HL-60 (cell line): Measurements from ENCODE around the gene PREPL.

Source experiments
- GABPA ChIP-seq: IDR thresholded peaks from 2 replicates; pipeline ENCODE4 v1.6.1; 2012; ENCODE audit warnings: low read depth
- POLR2AphosphoS5 ChIP-seq: IDR thresholded peaks from 2 replicates; pipeline ENCODE4 v1.6.1; 2012; ENCODE audit warnings: low read depth
- SPI1 ChIP-seq: IDR thresholded peaks from 2 replicates; pipeline ENCODE4 v1.6.1; 2012; ENCODE audit warnings: low read depth, mild to moderate bottlenecking, borderline replicate concordance
- TF ChIP-seq, protein P1 (sequence below): IDR thresholded peaks from one replicate; pipeline ENCODE4 v1.5.1; 2011; ENCODE audit warnings: low read length, control low read depth, inconsistent platforms; ENCODE audit not compliant: insufficient read depth
- TF ChIP-seq, protein P2 (sequence below): IDR thresholded peaks from 2 replicates; pipeline ENCODE4 v1.6.1; 2012; ENCODE audit warnings: low read depth; ENCODE audit not compliant: insufficient replicate concordance

DNA sequence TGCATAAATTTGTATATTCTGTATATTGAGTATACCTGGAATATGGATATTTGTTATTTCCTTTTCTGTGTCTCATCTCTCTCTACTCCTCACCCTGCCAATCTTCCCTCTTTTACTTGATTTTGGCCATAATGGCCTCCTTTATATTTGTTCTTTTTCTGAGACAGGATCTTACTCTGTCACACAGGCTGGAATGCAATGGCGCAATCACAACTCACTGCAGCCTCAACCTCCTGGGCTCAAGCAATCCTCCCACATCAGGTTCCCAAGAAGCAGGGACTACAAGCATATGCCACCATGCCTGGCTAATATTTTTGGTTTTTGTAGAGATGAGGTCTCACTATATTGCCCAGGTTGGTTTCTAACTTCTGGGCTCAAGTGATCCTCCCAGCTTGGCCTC lies 30.5 kb downstream of the PREPL start:
- TF ChIP-seq, protein P1, sequence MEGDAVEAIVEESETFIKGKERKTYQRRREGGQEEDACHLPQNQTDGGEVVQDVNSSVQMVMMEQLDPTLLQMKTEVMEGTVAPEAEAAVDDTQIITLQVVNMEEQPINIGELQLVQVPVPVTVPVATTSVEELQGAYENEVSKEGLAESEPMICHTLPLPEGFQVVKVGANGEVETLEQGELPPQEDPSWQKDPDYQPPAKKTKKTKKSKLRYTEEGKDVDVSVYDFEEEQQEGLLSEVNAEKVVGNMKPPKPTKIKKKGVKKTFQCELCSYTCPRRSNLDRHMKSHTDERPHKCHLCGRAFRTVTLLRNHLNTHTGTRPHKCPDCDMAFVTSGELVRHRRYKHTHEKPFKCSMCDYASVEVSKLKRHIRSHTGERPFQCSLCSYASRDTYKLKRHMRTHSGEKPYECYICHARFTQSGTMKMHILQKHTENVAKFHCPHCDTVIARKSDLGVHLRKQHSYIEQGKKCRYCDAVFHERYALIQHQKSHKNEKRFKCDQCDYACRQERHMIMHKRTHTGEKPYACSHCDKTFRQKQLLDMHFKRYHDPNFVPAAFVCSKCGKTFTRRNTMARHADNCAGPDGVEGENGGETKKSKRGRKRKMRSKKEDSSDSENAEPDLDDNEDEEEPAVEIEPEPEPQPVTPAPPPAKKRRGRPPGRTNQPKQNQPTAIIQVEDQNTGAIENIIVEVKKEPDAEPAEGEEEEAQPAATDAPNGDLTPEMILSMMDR: no peak
- TF ChIP-seq POLR2AphosphoS5 (no peak), GABPA (no peak), SPI1 (no peak)
- TF ChIP-seq, protein P2, sequence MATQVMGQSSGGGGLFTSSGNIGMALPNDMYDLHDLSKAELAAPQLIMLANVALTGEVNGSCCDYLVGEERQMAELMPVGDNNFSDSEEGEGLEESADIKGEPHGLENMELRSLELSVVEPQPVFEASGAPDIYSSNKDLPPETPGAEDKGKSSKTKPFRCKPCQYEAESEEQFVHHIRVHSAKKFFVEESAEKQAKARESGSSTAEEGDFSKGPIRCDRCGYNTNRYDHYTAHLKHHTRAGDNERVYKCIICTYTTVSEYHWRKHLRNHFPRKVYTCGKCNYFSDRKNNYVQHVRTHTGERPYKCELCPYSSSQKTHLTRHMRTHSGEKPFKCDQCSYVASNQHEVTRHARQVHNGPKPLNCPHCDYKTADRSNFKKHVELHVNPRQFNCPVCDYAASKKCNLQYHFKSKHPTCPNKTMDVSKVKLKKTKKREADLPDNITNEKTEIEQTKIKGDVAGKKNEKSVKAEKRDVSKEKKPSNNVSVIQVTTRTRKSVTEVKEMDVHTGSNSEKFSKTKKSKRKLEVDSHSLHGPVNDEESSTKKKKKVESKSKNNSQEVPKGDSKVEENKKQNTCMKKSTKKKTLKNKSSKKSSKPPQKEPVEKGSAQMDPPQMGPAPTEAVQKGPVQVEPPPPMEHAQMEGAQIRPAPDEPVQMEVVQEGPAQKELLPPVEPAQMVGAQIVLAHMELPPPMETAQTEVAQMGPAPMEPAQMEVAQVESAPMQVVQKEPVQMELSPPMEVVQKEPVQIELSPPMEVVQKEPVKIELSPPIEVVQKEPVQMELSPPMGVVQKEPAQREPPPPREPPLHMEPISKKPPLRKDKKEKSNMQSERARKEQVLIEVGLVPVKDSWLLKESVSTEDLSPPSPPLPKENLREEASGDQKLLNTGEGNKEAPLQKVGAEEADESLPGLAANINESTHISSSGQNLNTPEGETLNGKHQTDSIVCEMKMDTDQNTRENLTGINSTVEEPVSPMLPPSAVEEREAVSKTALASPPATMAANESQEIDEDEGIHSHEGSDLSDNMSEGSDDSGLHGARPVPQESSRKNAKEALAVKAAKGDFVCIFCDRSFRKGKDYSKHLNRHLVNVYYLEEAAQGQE: no peak
